G401.6 (cell line): ENCODE results near the gene GUCY1A2.

ENCODE experiments used
- FAIRE-seq: peaks from 2 replicates; lab custom pipeline; 2012; peaks lifted over from hg19 to GRCh38; lab: Jason Lieb, UNC

The GUCY1A2 gene

GRCh38 chr11:106642331-106642730 lies 375.9 kb downstream of the GUCY1A2 start:
- FAIRE-seq, result no peak

- FAIRE-seq, result no peak
These were observed 386.0 kb downstream of the GUCY1A2 start for GRCh38 chr11:106632283-106632682.

DNA sequence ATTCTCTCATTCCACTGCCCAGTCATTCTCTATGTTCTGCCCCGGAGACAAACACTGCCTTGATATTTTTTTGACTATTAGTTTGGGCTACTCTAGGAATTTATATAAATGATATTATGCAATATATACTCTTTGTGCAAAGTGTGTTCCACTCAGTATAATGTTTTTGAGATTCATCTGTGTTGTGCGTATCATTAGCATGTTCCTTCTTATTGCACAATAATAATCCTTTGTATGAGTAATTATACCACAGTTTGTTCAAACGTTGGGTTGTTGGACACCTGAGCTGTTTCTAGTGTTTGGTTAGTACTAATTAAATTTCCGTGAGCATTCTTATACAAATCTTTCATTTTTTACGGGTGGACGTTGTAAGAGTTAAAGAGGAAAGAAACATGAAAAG lies 390.6 kb downstream of the GUCY1A2 start:
- FAIRE-seq, result no peak

- no peak for FAIRE-seq
These were observed 392.7 kb downstream of the GUCY1A2 start for GRCh38 chr11:106625566-106625965.

GRCh38 chr11:106624377-106624776 lies 393.9 kb downstream of the GUCY1A2 start:
- no peak for FAIRE-seq
